HG03342 (cell line): ENCODE measurements around the gene ANO9.
"Not testable (repeated sequence)": the region's sequence is repeated elsewhere in the genome, so short reads cannot be mapped to it uniquely, and the experiment has no call there.

ENCODE experiments used
- ATAC-seq: cut with Tn5 transposase; IDR thresholded peaks from one replicate; pipeline ENCODE4 v1.9.1; 2021; ENCODE audit warnings: mild to moderate bottlenecking, moderate library complexity; ENCODE audit not compliant: unreplicated experiment

Gene ANO9

GRCh38 chr11:472272-472671 lies 30.5 kb upstream of the ANO9 start:
- no peak for ATAC-seq

DNA sequence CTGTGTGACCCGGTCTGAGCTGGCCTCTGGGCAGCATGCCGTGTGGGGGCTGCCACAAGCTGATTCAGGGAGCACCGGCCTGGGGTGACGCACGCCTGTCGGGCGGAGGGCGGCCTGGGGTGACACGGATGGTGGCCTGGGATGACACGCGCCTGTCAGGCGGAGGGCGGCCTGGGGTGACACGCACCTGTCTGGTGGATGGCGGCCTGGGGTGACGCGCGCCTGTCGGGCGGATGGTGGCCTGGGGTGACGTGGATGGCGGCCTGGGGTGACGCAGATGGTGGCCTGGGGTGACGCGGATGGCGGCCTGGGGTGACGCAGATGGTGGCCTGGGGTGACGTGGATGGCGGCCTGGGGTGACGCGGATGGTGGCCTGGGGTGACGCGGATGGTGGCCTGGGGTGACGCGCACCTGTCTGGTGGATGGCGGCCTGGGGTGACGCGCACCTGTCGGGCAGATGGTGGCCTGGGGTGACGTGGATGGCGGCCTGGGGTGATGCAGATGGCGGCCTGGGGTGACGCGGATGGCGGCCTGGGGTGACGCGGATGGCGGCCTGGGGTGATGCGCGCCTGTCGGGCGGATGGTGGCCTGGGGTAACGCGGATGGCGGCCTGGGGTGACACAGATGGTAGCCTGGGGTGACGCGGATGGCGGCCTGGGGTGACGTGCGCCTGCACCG lies 29.8 kb upstream of the ANO9 start:
- ATAC-seq = no peak

- no peak for ATAC-seq
These were observed 28.1 kb upstream of the ANO9 start for GRCh38 chr11:469684-470560.

GRCh38 chr11:469026-469683 lies 27.3 kb upstream of the ANO9 start:
- ATAC-seq = not testable (repeated sequence)

GRCh38 chr11:468493-468892 lies 26.7 kb upstream of the ANO9 start:
- ATAC-seq = no peak

- ATAC-seq = no peak
These were observed 26.2 kb upstream of the ANO9 start for GRCh38 chr11:468036-468435.

- no peak for ATAC-seq
These were observed 24.2 kb upstream of the ANO9 start for GRCh38 chr11:465896-466530.

GRCh38 chr11:464316-464715 lies 22.5 kb upstream of the ANO9 start:
- ATAC-seq = no peak

DNA sequence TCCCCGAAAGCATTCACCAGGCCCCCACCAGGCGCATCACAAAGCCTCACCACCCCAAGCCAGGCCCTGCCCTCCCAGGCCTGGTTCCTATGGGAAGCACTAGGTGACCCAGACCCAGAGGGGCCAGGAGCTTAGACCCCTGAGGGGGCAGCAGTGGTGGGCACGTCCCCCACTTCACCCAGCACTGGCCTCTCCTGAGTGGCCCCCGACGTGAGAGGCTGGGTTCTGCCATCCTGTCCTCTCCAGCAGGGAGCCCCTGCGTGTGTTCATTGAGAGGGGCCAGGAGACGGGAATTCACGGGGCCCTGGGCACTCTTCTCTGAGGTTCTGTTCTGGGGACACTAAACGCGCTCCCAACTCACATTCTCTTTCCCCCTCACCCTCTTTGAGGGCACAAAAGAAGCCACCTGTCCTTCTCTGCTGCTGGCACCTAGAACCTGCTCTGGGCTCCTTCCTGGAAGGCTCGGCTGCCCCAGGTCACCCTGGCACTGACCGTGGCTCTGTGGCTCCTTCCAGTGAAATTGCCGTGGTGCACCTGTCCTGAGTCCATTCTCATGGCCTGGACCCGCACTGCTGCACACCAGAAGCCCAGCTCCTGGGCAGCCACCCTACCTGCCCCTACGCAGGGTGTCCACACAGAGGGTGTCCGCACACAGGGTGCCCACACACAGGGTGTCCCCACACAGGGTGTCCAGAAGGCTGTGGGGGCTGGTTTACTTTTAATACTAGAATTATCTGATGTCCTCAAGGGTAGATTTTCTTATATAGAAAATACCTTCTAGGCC lies 20.5 kb upstream of the ANO9 start:
- no peak for ATAC-seq

- no peak for ATAC-seq
These were observed 19.8 kb upstream of the ANO9 start for GRCh38 chr11:461626-462025.

DNA sequence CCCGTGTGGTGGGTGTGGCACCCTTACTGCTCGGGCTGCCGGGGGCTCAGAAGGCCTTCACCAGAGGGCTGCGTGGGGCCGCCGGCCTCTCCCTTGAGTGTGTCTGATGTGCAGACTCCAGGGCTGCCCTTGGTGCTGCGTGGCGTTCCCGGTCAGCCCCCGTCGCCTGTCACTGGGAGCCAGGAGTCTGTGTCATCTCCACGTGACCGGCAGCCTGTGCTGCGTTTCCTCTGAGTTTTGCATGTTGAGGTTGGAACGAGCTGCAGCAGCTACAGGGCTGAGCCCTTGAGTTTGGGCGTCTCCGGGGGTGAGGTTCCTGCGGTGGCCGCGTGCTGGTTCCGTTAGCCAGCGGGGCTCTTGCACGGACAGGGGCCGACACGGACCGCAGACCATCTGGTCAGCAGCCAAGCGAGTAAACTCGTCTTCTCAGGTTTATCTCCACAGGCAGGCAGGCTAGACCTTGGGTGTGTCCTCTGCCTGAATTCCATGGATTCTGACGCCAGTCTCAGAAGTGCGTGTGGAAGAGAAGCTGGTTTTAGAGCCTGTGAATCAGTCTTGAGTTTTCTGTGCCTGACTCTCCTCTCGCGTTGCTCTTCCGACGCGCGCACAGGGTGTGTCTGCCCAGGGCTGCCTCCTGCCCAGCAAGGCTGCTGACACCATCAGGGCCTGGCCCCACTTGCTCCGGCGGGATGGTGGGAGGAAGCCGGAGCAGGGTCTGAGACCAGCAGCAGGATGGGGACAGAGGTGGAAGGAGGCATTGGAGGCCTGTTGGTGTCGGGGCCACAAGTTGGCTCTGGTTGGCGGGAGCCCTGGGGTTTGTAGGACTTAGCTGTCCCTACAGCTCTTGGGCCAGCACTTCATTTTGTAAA lies 18.8 kb upstream of the ANO9 start:
- ATAC-seq = no peak

GRCh38 chr11:459511-460220 lies 17.9 kb upstream of the ANO9 start:
- no peak for ATAC-seq

GRCh38 chr11:457111-457760 lies 15.4 kb upstream of the ANO9 start:
- no peak for ATAC-seq

GRCh38 chr11:456533-456932 lies 14.7 kb upstream of the ANO9 start:
- ATAC-seq = no peak

GRCh38 chr11:455566-456147 lies 13.8 kb upstream of the ANO9 start:
- no peak for ATAC-seq

GRCh38 chr11:454801-455565 lies 13.2 kb upstream of the ANO9 start:
- no peak for ATAC-seq

GRCh38 chr11:454043-454442 lies 12.2 kb upstream of the ANO9 start:
- no peak for ATAC-seq
